Measurements from ENCODE around the gene SPATA7.

Gene SPATA7

GRCh38 chr14:88352698-88353097 lies 32.8 kb upstream of the SPATA7 start:
- no peak overlapping the region for H3K4me3 ChIP-seq (replicated peaks; ENCODE audit: low read depth, low read length)
- no peak for TF ChIP-seq CTCF (IDR thresholded peaks at IDR 0.05; ENCODE audit: low read length, missing control alignments)
- DNase-seq (ENCODE audit: low read depth), result no peak

- no peak for TF ChIP-seq CTCF (IDR thresholded peaks at IDR 0.05; ENCODE audit: low read length, missing control alignments)
- H3K4me3 ChIP-seq (replicated peaks; ENCODE audit: low read depth, low read length), result no peak overlapping the region
- no peak for DNase-seq (ENCODE audit: low read depth)
Observed at GRCh38 chr14:88354358-88354757, 31.1 kb upstream of the SPATA7 start.

DNA sequence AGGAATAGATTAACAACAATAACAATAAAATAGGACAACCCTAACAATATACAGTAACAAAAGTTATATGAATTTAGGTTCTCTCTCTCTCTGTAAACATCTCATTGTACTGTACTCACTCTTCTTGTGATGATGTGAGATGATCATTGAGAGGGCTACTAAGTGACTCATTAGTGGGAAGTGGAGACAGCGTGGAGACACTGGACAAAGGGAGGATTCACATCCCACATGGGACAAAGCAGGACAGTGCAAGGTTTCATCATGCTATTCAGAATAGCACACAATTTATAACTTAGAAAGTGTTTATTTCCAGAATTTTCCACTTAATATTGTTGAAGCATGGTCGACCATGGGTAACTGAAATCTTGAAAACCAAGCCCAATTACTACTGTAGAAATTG lies 26.0 kb upstream of the SPATA7 start:
- H3K4me3 ChIP-seq (replicated peaks; ENCODE audit: low read depth, low read length), result no peak overlapping the region
- no peak for DNase-seq (ENCODE audit: low read depth)
- no peak for TF ChIP-seq CTCF (IDR thresholded peaks at IDR 0.05; ENCODE audit: low read length, missing control alignments)

DNA sequence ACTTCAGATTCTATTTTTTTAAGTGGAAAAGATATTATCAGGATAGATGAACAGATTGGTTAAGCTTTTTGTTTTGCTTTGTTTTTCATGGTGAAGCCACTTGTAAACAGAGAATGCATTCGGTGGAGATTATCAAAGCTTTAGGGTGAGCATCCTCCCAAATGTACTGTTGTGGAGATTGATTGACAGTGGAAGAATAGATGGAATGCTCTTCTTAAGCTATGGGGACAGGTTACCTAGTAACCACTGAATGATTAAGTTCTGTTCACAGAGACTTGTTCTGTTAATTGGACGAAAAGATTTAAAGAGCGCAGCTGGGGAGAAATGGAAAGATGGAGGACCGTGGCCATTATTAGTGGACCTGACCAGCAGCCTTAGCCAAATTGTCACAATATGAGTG lies 21.8 kb upstream of the SPATA7 start:
- no peak overlapping the region for H3K4me3 ChIP-seq (replicated peaks; ENCODE audit: low read depth, low read length)
- DNase-seq (ENCODE audit: low read depth), result no peak
- no peak for TF ChIP-seq CTCF (IDR thresholded peaks at IDR 0.05; ENCODE audit: low read length, missing control alignments)

GRCh38 chr14:88364710-88365413 lies 20.6 kb upstream of the SPATA7 start:
- no peak for DNase-seq (ENCODE audit: low read depth)
- no peak for TF ChIP-seq CTCF (IDR thresholded peaks at IDR 0.05; ENCODE audit: low read length, missing control alignments)
- no peak overlapping the region for H3K4me3 ChIP-seq (replicated peaks; ENCODE audit: low read depth, low read length)

DNA sequence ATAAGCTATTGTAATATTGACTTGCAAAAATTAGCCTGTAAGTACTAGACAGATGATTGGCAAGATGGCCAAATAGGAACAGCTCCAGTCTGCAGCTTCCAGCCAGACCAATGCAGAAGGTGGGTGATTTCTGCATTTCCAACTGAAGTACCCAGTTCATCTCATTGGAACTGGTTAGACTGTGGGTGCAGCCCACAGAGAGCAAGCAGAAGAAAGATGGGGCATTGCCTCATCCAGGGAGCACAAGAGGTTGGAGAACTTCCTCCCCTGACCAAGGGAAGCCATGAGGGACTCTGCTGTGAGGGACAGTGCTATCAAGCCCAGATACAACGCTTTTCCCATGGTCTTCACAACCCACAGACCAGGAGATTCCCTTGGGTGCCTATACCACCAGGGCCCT lies 16.0 kb upstream of the SPATA7 start:
- no peak overlapping the region for H3K4me3 ChIP-seq (replicated peaks; ENCODE audit: low read depth, low read length)
- TF ChIP-seq CTCF (IDR thresholded peaks at IDR 0.05; ENCODE audit: low read length, missing control alignments), result no peak
- no peak for DNase-seq (ENCODE audit: low read depth)

DNA sequence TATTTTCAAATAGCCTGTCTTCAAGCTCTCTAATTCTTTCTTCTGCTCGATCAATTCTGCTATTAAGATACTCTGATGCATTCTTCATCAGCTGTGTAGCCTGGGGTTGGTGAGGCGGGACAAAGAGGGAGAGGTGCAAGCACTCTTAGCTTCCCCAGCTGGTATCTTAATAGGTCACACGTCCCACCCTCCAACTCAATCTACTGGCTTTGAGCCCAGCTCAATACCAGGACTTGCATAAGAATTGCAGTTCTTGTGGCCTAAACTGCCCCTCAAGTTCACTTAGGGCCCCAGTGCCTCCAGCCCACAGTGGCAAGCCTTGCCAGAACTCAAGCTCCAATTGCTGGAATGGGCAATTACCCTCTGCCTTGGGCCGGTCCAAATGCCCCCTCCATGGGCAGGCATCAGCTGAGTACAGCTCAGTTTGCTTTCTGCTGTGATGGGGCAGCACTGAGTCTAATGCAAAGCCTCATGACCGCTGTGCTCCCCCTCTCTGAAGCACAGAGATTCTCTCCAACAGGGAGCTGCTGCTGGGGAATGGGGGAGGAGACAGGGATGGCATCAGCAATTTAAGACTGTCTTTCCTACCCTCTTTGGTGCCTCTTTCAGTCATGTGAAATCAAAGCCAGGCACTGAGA lies 5.6 kb upstream of the SPATA7 start:
- DNase-seq (ENCODE audit: low read depth), result no peak
- TF ChIP-seq CTCF (IDR thresholded peaks at IDR 0.05; ENCODE audit: low read length, missing control alignments), result no peak
- no peak overlapping the region for H3K4me3 ChIP-seq (replicated peaks; ENCODE audit: low read depth, low read length)
